Naive thymus-derived CD4-positive, alpha-beta T cell (primary cell): ENCODE results near the gene PAF1. TPM values are rescaled to one million over a fixed set of nuclear protein-coding genes. Genes with fewer than 3 reads are reported as not detected.

Source experiments
- ATAC-seq: fragments of 150-1000 bp; cut with Tn5 transposase; 2 replicates; pipeline ENCODE4 v1.10.0; 2021; ENCODE audit warnings: mild to moderate bottlenecking, moderate library complexity
- CTCF ChIA-PET: fragments of 350-600 bp; sonication (Branson Sonifier 250); formaldehyde crosslinking; loops from one replicate; lab custom pipeline; 2021; ENCODE audit warnings: antibody characterized with exemption; lab: Charles Lee
- POLR2A ChIA-PET: fragments of 350-600 bp; sonication (Branson Sonifier 250); formaldehyde crosslinking; loops from one replicate; lab custom pipeline; 2021; ENCODE audit warnings: antibody characterized with exemption, inconsistent platforms; lab: Charles Lee
- DNase-seq, 9 donors: peaks; one replicate each; pipeline versions ENCODE4 v3.0.0 to v3.0.0-alpha.2; 2020 to 2022; ENCODE audit warnings: mixed read lengths in 1 of 9
- H3K27ac ChIP-seq: one replicate; pipeline ENCODE4 v1.7.0; 2013; ENCODE audit warnings: mild to moderate bottlenecking, low read depth, low read length, moderate library complexity
- H3K27me3 ChIP-seq, 2 donors: one replicate each; pipeline ENCODE4 v1.7.0; 2013; ENCODE audit warnings: low read length in 2 of 2, mild to moderate bottlenecking in 2 of 2, moderate library complexity in 2 of 2; ENCODE audit not compliant: control insufficient read depth in 2 of 2, insufficient read depth in 2 of 2
- H3K36me3 ChIP-seq, 3 experiments: 1 replicate in 2 of 3; 2 replicates in 1 of 3; pipeline ENCODE4 v1.7.0; 2013; ENCODE audit warnings: low read length in 3 of 3, mild to moderate bottlenecking in 3 of 3, moderate library complexity in 1 of 3; ENCODE audit not compliant: insufficient read depth in 3 of 3, control insufficient read depth in 2 of 3
- H3K4me1 ChIP-seq, 2 donors: one replicate each; pipeline ENCODE4 v1.7.0; 2013; ENCODE audit warnings: low read length in 2 of 2, mild to moderate bottlenecking in 2 of 2, moderate library complexity in 1 of 2; ENCODE audit not compliant: control insufficient read depth in 2 of 2, insufficient read depth in 2 of 2
- H3K4me3 ChIP-seq: 2 replicates; pipeline ENCODE4 v1.7.0; 2013; ENCODE audit warnings: mild to moderate bottlenecking, low read length
- H3K9me3 ChIP-seq, 3 experiments: 1 replicate in 2 of 3; 2 replicates in 1 of 3; pipeline ENCODE4 v1.7.0; 2013; ENCODE audit warnings: low read length in 3 of 3; ENCODE audit not compliant: control insufficient read depth in 2 of 3
- H3K27ac Mint-ChIP-seq, 9 donors: one replicate each; pipeline ENCODE4 v1.8.0; 2020 to 2022; ENCODE audit warnings: mixed read lengths in 9 of 9, mild to moderate bottlenecking in 8 of 9, moderate library complexity in 5 of 9, inconsistent platforms in 2 of 9
- H3K27me3 Mint-ChIP-seq, 5 donors: one replicate each; pipeline ENCODE4 v1.8.0; 2021 to 2022; ENCODE audit warnings: mixed read lengths in 5 of 5, mild to moderate bottlenecking in 1 of 5
- H3K36me3 Mint-ChIP-seq, 5 donors: one replicate each; pipeline ENCODE4 v1.8.0; 2020 to 2022; ENCODE audit warnings: mixed read lengths in 5 of 5, mild to moderate bottlenecking in 3 of 5, inconsistent platforms in 1 of 5
- H3K4me1 Mint-ChIP-seq, 7 donors: one replicate each; pipeline ENCODE4 v1.8.0; 2020 to 2022; ENCODE audit warnings: mixed read lengths in 7 of 7, mild to moderate bottlenecking in 3 of 7, inconsistent platforms in 1 of 7
- H3K4me3 Mint-ChIP-seq, 10 donors: one replicate each; pipeline ENCODE4 v1.8.0; 2020 to 2022; ENCODE audit warnings: mild to moderate bottlenecking in 10 of 10, mixed read lengths in 10 of 10, moderate library complexity in 6 of 10, inconsistent platforms in 2 of 10
- H3K9me3 Mint-ChIP-seq, 11 donors: one replicate each; pipeline ENCODE4 v1.8.0; 2020 to 2022; ENCODE audit warnings: mixed read lengths in 11 of 11, mild to moderate bottlenecking in 4 of 11, inconsistent platforms in 1 of 11, moderate library complexity in 1 of 11
- intact Hi-C, 2 donors: fragments of 100-400 bp; cut with micrococcal nuclease; formaldehyde crosslinking; loops; one replicate each; pipeline ENCODE4 v1.15.1; 2023
- polyA plus RNA-seq, 2 donors: library from polyadenylated mRNA; unstranded; fragments of 300-500 nt; fragmentation: Illumina TruSeq; gene quantifications; one replicate each; pipeline ENCODE4 v1.2.3, GENCODE V29; 2021
- total RNA-seq, 6 experiments: library from RNA in 5 of 6; stranded (reverse) in 5 of 6; gene quantifications; 1 replicate in 5 of 6; 2 replicates in 1 of 6; pipeline ENCODE4 v1.2.3 and lab custom pipeline; 2021 to 2026

Gene PAF1
- total and polyA plus RNA-seq, 7 experiments from 2014 or later = 35.8 to 104 (median 55.5) TPM

DNA sequence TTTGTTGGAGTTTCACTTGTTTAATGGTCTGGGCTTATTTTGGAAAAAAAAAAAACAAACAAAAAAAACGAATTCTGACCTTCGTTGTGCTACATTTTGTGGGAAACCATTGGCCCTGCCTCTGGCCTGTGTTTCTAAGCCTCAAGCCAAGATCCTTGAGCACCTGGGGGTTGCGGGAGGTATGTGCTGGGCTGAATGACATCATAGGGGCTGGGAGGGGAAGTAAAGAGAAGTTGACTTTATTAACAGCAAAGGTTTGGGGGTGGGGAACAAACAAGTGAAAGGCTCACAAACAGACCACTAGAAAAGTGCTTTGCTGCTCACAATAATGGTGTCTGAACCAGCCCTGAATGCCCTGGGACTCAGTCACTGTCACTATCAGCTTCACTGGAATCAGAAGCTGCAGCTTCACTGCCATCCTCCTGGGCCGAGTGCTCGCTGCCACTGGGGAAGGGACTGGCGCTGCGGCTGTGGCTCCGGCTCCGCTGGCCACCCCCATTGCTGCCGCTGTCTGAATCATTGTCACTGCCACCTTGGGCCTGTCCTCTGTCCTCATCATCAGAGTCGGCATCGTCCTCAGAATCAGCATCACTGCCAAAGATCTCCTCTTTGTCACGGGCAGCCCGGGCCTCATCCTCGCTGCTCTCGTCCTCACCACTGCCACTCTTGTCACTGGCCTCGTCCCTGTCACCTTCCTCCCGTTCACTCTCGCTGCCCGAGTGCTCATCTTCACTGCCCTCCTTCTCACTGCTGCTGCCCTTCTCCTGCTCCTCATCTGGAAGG is 5.1 kb downstream of the PAF1 start:
- Histone ChIP-seq H3K27ac (no peak overlapping the region), H3K4me1 (peaks cover 10 to 11% of the 10 kb centered on the region in 2 donors), H3K4me3 (no peak overlapping the region), H3K36me3 (peaks cover 13 to 88% (median 22%) of the 10 kb centered on the region in 3 experiments), H3K27me3 (no peaks in the 10 kb centered on the region), H3K9me3 (no peaks in the 10 kb centered on the region)
- H3K4me3 Mint-ChIP-seq = no peak overlapping the region
- POLR2A ChIA-PET = interaction anchor here (1.1 kb wide), 1 partner anchor 60 kb away, joined by 3 read pairs; the partner anchor contains the start of gene SUPT5H
- peaks cover 9 to 20% (median 13%) of the 10 kb centered on the region in 7 donors for H3K4me1 Mint-ChIP-seq
- H3K36me3 Mint-ChIP-seq = peaks cover 10 to 43% (median 21%) of the 10 kb centered on the region in 5 donors
- H3K27ac Mint-ChIP-seq = peak overlapping the region in 6 of 9 donors; percentile 31 to 83 (median 66)
- intact Hi-C loops = no loop called here
- DNase-seq (no peak), ATAC-seq (no peak)
- H3K9me3 Mint-ChIP-seq = no peaks in the 10 kb centered on the region
- H3K27me3 Mint-ChIP-seq = no peaks in the 10 kb centered on the region
- CTCF ChIA-PET = no interaction called here

DNA sequence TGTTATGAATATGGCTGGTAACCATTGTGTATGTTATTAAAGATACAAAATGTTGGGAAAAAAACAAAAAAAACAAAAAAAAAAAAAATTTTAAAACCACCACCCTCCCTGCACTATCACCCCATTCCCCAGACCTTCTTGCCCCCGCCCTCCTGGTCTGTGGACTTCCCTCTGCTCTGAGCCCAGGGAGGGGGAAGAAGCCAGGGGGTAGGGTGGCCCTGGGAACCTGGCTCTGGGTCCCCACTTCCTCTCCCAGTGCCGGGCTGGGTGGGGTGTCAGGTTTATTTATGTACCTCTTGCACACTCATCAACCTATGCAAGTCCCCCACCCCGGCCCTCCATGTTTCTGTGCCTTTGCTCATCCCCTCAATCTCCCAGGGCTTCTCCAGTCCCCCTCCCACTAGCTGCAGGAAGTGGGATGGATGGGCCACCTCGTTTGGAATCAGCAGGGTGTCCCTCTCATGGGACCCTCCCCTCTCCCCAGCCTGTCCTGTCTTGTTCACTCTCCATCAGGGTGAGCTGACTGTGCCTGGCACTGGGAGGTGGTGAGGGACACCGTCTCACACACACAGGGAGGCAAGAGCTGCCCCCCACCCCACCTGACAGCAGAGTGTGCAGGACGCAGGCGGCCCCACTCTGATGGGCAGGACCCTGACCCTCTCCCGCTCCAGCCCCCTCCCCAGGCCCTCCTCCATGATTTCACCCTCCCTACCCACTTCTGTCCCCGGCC is 5.9 kb downstream of the PAF1 start:
- Histone ChIP-seq H3K27me3 (no peaks in the 10 kb centered on the region), H3K9me3 (no peaks in the 10 kb centered on the region), H3K4me3 (no peak overlapping the region), H3K4me1 (peaks cover 5 to 6% of the 10 kb centered on the region in 2 donors), H3K27ac (no peak overlapping the region), H3K36me3 (peaks cover 13 to 93% (median 24%) of the 10 kb centered on the region in 3 experiments)
- ATAC-seq (peak; percentile 29), DNase-seq (no peak)
- Mint-ChIP-seq H3K36me3 (peaks cover 10 to 46% (median 21%) of the 10 kb centered on the region in 5 donors), H3K27ac (peak overlapping the region in 6 of 9 donors; percentile 32 to 76 (median 64)), H3K4me1 (peaks cover 6 to 14% (median 10%) of the 10 kb centered on the region in 7 donors), H3K4me3 (no peak overlapping the region), H3K9me3 (no peaks in the 10 kb centered on the region), H3K27me3 (no peaks in the 10 kb centered on the region)
- POLR2A ChIA-PET = interaction anchor here (0.7 to 1.1 kb wide), 3 partner anchors 27 to 327 kb away, joined by 3 to 4 read pairs (median 3); partner anchors contain the start of genes PLEKHG2 and SUPT5H
- intact Hi-C loops = no loop called here
- CTCF ChIA-PET = interaction anchor here (0.7 kb wide), 1 partner anchor 90 kb away, joined by 3 read pairs; no protein-coding TSS in a partner anchor

DNA sequence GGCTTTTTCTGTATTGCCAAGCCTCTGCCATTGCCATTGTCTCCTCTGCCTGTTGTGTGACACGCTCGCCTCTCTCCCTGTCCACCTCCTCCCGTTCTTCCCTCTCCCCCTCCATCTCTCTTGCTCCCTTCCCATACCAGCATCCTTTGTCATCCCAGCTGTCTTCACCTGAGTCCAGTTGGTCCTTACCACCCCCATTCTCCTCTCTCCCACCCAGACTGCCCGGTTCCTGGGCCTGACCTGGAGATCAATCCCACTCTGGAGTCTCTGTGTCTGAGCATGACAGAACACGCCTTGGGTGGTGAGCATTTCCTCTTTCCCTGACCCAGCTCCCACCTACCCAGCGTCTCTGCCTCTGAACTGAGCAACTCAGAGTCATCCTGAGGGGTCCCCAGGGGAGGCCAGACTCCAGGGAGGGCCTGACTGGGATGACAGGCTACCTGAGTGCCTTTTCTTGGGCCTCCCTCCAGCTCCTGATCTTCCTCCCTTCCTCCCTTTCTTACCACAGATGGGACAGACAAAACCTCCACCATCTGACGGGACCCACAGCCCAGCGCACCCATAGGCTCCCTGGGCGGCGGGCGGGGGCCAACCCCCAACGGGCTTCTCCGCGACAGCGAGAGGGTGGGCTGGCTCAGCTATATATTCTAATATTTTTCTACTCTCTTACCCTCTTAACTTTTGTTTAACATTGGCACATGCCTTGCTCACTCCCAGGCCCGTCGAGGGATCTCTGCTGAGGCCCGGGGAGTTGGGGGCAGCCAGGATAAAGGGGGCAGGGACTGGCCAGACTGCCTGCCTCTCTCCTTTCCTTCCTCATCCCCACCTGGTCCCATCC is 7.7 kb downstream of the PAF1 start:
- Histone ChIP-seq H3K27ac (no peak overlapping the region), H3K36me3 (peaks cover 4 to 96% (median 20%) of the 10 kb centered on the region in 3 experiments), H3K4me1 (no peaks in the 10 kb centered on the region), H3K4me3 (no peak overlapping the region), H3K27me3 (no peaks in the 10 kb centered on the region), H3K9me3 (no peaks in the 10 kb centered on the region)
- Mint-ChIP-seq H3K27me3 (no peaks in the 10 kb centered on the region), H3K4me1 (peaks cover 0 to 4% (median 0%) of the 10 kb centered on the region in 7 donors), H3K4me3 (no peak overlapping the region), H3K27ac (peak overlapping the region in 4 of 9 donors; percentile 22 to 66 (median 40)), H3K9me3 (no peaks in the 10 kb centered on the region), H3K36me3 (peaks cover 8 to 52% (median 11%) of the 10 kb centered on the region in 5 donors)
- ChIA-PET CTCF (no interaction called here), POLR2A (no interaction called here)
- ATAC-seq (no peak), DNase-seq (no peak)
- intact Hi-C loops = no loop called here

DNA sequence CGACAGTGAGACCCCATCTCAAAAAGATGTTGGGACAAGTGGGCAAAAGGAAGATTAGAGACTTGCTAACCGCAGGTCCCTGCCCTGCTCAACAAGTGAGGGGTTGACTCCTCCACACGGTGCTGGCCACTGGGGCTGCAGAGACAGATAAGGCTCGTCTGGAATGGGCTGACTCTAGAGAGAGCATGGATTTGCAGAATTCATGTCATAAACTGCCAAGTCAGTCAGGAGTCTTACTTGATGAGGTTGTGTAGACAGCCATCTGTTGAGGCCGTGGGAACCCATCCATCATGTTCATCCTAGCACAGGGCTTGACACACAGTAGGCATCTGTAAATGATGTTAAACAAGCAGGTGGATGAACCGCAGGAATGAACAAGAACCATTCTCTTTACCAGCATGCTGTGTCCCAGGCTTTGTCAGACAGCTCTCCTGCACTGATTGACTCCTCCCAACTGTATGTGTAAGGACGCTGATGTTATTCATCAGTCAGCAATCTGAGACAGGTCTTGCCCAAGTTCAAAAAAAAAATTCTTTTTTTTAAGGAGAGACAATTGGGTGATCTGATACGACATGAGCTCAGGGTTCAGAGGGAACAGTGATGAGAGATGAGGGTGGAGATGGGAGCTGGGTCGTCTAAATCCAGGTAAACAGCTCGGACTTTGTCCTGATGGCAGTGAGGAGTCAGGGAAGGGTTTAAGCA is 8.8 kb downstream of the PAF1 start:
- intact Hi-C loops = no loop called here
- no peaks in the 10 kb centered on the region for H3K9me3 Mint-ChIP-seq
- peaks cover 8 to 60% (median 12%) of the 10 kb centered on the region in 5 donors for H3K36me3 Mint-ChIP-seq
- H3K4me1 ChIP-seq = no peaks in the 10 kb centered on the region
- no peak overlapping the region for H3K27ac ChIP-seq
- no peaks in the 10 kb centered on the region for H3K27me3 Mint-ChIP-seq
- no peak overlapping the region for H3K4me3 Mint-ChIP-seq
- CTCF ChIA-PET = no interaction called here
- POLR2A ChIA-PET = no interaction called here
- H3K9me3 ChIP-seq = no peaks in the 10 kb centered on the region
- H3K4me3 ChIP-seq = no peak overlapping the region
- DNase-seq (no peak), ATAC-seq (no peak)
- peaks cover 0 to 100% (median 30%) of the 10 kb centered on the region in 3 experiments for H3K36me3 ChIP-seq
- no peaks in the 10 kb centered on the region for H3K27me3 ChIP-seq
- peak overlapping the region in 3 of 9 donors; percentile 18 to 70 (median 65) for H3K27ac Mint-ChIP-seq
- H3K4me1 Mint-ChIP-seq = peaks cover 0 to 4% (median 0%) of the 10 kb centered on the region in 7 donors

DNA sequence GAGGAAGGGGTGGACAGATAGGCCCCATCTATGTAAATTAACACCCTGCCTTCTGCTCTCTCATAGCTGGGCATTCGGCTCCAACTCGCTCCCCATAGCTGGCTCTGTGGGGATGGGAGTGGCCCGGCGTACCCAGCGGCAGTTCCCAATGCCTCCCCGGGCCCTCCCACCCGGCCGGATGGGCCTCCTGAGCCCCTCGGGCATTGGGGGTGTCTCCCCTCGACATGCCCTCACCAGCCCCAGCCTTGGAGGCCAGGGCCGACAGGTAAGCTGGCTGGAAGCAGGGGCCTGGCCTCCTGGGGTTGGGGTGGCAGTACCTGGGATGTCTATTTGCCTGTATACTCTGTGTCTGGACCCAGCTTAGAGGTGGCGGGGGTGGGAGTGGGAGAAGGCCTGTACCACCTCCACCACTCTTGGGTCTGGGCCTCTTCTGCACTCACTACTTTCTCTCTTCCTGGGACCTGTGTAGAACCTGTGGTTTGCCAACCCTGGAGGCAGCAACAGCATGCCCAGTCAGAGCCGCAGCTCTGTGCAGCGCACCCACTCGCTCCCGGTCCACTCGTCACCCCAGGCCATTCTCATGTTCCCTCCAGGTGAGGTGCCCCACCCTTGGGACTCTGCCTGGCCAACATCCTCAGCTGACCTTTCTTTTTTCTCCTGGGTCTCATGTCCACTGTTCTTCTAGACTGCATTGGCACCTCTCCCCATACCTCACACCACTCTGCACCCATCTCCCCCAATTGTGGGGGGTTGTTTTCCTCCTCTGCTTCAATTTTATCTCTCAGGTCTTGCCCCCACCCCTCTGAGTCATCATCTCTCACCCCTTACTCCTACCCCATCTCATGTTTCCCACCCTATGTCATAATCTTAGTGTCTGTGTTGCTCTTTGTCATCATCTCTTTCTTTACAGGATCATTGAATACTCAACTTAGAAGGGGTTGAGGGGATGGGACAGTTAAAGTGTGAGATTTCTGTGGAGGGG is 10.1 kb downstream of the PAF1 start:
- H3K9me3 ChIP-seq = no peaks in the 10 kb centered on the region
- intact Hi-C loops = no loop called here
- H3K36me3 ChIP-seq = peaks cover 4 to 100% (median 30%) of the 10 kb centered on the region in 3 experiments
- no peak overlapping the region for H3K4me3 ChIP-seq
- no peak for DNase-seq
- H3K4me3 Mint-ChIP-seq = no peak overlapping the region
- no peak for ATAC-seq
- no peak overlapping the region for H3K27ac ChIP-seq
- ChIA-PET POLR2A (no interaction called here), CTCF (no interaction called here)
- H3K36me3 Mint-ChIP-seq = peaks cover 7 to 60% (median 12%) of the 10 kb centered on the region in 5 donors
- no peaks in the 10 kb centered on the region for H3K27me3 ChIP-seq
- H3K4me1 Mint-ChIP-seq = peaks cover 0 to 2% (median 0%) of the 10 kb centered on the region in 7 donors
- H3K27me3 Mint-ChIP-seq = no peaks in the 10 kb centered on the region
- H3K27ac Mint-ChIP-seq = peak overlapping the region in 4 of 9 donors; percentile 2 to 79 (median 38)
- H3K4me1 ChIP-seq = no peaks in the 10 kb centered on the region
- no peaks in the 10 kb centered on the region for H3K9me3 Mint-ChIP-seq
